Mucosa of stomach (tissue), 1 donor: Measurements from ENCODE around the gene SIGLEC5.

Source experiments
- H3K27me3 ChIP-seq: one replicate; pipeline ENCODE4 v1.7.0; 2013; ENCODE audit warnings: mild to moderate bottlenecking, low read length; ENCODE audit not compliant: control insufficient read depth, insufficient read depth
- H3K36me3 ChIP-seq: one replicate; pipeline ENCODE4 v1.7.0; 2013; ENCODE audit warnings: low read length; ENCODE audit not compliant: control insufficient read depth, insufficient read depth
- H3K4me1 ChIP-seq: one replicate; pipeline ENCODE4 v1.7.0; 2013; ENCODE audit warnings: mild to moderate bottlenecking, low read length; ENCODE audit not compliant: control insufficient read depth, insufficient read depth
- H3K4me3 ChIP-seq: one replicate; pipeline ENCODE4 v1.7.0; 2013; ENCODE audit warnings: low read length
- H3K9ac ChIP-seq: one replicate; pipeline ENCODE4 v1.7.0; 2013; ENCODE audit warnings: mild to moderate bottlenecking, low read length, moderate library complexity
- H3K9me3 ChIP-seq: one replicate; pipeline ENCODE4 v1.7.0; 2013; ENCODE audit warnings: mild to moderate bottlenecking, low read length, moderate library complexity; ENCODE audit not compliant: control insufficient read depth
- donor health status: Pancreatic carcinoma.

SIGLEC5 gene

DNA sequence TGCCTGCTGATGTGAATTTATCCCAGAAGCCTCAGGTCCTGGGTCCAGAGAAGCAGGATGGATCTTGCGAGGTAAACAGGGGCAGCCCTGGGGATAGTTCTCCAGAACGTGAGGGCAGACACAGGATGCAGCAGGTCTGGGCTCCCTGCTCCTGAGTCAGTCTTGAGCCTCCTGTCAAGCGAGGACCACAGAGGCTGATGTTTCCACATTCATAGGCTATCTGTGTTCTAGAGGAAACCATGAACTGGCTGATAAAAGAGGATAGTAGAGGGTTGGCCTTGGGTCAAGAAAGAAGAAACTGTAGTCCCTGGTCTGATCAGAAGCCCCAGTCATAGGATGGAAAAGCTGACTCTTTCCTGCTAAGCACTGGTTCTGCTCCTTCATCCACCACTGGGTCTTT is 56.9 kb downstream of the SIGLEC5 start:
- Histone ChIP-seq H3K36me3 (no peaks in the 10 kb centered on the region), H3K4me1 (peaks cover 6% of the 10 kb centered on the region), H3K4me3 (no peak overlapping the region)

DNA sequence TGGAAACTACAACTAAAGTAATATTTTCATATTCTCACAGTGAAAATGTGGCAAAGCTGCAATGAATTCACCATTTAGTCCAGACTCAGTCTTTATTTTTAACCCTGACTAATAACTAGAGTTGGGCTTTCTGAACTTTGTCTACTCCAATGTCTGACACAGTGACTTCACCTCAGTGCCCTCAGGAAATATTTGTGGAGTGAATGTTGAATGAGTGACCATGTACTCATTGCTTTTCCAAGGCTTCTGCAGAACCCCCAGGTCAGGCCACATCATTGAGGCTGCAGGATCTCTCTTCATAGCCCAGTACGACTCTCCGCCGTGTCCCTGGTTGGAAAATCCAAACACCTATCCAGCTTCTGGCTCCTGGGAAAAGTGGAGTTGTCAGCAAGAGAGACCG is 57.3 kb downstream of the SIGLEC5 start:
- Histone ChIP-seq H3K36me3 (no peaks in the 10 kb centered on the region), H3K9me3 (no peaks in the 10 kb centered on the region), H3K4me1 (peaks cover 6% of the 10 kb centered on the region), H3K27me3 (no peaks in the 10 kb centered on the region), H3K9ac (no peak overlapping the region), H3K4me3 (no peak overlapping the region)

More for the DNA sequence above, 56.9 kb downstream of the SIGLEC5 start:
- Histone ChIP-seq H3K27me3 (no peaks in the 10 kb centered on the region), H3K9ac (no peak overlapping the region), H3K9me3 (no peaks in the 10 kb centered on the region)

DNA sequence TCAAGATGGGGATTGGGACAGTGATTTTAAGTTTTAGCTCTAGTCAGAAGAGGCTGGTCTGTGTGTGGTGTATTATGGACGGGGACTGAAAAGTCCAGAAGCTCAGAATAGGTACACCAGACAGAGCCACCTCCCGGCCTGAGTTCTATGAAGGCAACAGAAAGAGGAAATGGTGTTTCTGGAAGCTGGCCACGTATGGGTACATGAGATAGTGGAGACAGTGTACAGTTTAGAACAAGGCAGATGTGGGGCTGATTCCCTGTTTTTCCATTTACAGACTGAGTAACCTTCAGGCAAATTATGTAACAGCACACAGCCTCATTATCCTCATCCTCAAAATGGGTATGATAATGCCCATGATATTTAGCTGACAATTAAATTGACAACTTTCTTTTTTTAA is 57.8 kb downstream of the SIGLEC5 start:
- H3K4me3 ChIP-seq = no peak overlapping the region

DNA sequence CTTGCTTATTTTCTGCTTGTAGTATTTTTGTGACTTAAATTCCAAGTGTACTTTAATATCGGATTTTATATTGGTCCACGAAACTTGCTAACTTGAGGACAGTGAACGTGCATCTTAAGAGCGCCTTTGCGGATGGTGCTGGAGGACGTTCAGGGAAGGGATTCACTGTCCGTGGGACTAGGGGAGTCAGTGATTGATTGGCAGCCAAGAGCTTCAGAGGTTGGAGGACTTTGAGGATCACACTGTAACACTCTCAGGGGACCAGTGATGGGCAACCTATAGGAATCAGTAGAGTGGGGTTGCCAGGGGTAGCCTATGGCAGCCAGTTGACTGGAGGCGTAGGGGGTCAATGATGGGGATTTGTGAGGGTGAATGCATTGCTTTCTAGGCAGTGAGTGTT is 58.6 kb downstream of the SIGLEC5 start:
- Histone ChIP-seq H3K27me3 (no peaks in the 10 kb centered on the region), H3K9me3 (no peaks in the 10 kb centered on the region), H3K4me1 (peaks cover 6% of the 10 kb centered on the region), H3K4me3 (peak overlapping the region; percentile 62), H3K36me3 (no peaks in the 10 kb centered on the region), H3K9ac (peak overlapping the region; percentile 74)

More for the DNA sequence above, 57.8 kb downstream of the SIGLEC5 start:
- peaks cover 6% of the 10 kb centered on the region for H3K4me1 ChIP-seq
- no peak overlapping the region for H3K9ac ChIP-seq
- H3K36me3 ChIP-seq = no peaks in the 10 kb centered on the region
- H3K27me3 ChIP-seq = no peaks in the 10 kb centered on the region
- no peaks in the 10 kb centered on the region for H3K9me3 ChIP-seq

DNA sequence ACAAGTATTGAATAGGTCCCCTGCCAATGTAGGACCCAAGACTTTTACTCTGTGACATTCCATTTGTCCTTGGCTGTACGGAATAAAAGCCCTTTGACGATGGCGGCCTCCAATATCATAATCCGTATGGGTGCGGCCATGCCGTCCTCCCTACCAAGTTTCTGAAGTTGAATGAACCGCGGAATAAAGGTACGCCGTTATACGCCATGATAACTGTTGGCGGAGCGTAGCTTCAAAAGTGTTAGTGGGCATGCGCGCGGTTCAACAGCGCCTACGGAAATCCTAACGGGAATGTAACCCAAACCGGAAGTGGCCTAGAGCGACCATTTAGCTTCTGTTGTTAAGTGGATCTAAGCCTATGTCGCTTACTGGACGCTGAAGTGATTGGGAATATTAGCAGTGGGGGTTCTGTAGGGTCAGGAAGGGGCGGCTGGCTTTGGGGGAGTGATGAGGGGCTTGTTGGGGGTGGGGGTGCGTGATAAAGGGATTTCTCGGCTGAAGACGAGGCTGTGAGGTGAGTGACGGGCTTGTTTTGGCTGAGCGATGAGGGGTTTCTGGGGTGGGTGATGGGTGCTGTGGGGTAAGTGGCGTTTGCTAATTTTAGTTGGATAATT is 59.1 kb downstream of the SIGLEC5 start, which contains the start of gene ZNF175:
Gene ZNF175, plus strand, starts transcription at position 322 of the 614 bp plus-strand sequence. CDS start 2,047 bp downstream, outside the sequence.
- H3K9ac ChIP-seq = peak within 1 kb of the TSS; percentile 74
- no peaks in the 10 kb centered on the region for H3K36me3 ChIP-seq
- peaks cover 6% of the 10 kb centered on the region for H3K4me1 ChIP-seq
- H3K27me3 ChIP-seq = no peaks in the 10 kb centered on the region
- no peaks in the 10 kb centered on the region for H3K9me3 ChIP-seq
- peak within 1 kb of the TSS; percentile 62 for H3K4me3 ChIP-seq

DNA sequence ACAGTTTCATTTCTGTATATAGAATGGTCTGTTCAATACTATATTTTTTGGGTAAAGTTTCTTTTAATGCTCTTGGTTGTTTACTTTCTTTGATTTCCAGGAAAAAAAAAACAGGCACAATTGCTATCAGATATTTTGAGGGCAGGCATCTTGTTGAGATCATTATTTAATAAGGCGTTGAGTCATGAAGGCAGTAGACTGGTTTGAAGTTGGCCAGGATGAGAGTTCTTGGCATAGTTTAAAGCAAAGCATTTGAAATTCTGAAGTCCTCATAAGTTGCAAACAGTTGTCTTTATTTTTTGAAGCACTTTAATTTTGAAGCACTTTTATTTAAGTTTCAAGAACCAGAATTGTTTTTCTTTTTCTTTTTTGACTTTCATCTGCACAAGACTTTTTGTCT is 61.7 kb downstream of the SIGLEC5 start:
- Histone ChIP-seq H3K9ac (no peak overlapping the region), H3K4me1 (peaks cover 6% of the 10 kb centered on the region), H3K4me3 (no peak overlapping the region), H3K27me3 (peaks cover 12% of the 10 kb centered on the region), H3K36me3 (no peaks in the 10 kb centered on the region), H3K9me3 (no peaks in the 10 kb centered on the region)

DNA sequence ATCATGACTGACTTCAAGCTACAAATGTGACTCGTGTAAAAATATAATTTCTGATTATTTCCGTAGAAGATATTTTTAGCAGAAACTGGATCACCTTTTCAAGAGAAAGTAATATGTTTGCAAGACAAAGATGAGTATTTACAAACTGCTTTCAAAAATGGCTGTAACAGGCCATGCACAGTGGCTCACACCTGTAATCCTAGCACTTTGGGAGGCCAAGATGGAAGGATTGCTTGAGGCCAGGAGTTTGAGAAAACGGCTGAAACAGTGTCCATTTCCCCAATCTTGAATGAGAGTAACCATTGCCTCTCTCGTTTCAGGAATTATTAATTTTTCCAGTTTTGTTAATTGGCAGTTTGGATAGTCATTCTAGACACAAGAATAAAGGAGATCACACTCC is 62.6 kb downstream of the SIGLEC5 start:
- Histone ChIP-seq H3K9me3 (no peaks in the 10 kb centered on the region), H3K27me3 (peaks cover 12% of the 10 kb centered on the region)

DNA sequence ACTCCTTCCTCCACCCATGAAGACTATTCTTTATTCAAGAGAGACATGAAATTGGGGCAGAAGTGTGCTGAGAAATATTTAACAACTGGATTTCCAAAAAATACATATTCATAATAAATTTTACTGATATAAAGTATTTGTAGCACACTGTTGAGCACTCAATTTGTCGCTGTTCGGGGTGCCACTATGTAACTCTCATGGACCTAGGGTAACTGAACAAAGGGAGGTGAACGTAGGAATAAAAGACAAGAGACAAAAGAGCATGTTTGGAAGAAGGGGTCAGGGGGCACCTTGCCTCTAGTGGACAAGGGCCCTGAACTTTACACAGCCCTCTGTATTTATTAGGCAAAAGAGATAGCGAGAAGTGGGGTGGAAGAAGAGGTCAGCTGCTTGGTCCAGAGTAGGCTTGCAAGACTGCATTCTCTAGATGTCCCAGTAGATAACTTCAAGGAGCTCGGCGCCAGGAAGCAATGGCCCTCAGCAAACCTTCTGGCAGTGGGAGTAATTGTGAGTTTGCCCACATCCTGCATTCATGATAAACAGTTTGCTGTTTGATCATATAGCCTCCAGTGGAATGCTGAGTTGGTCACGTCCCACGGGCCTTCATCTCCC is 63.6 kb downstream of the SIGLEC5 start:
- Histone ChIP-seq H3K4me3 (no peak overlapping the region), H3K9ac (no peak overlapping the region), H3K4me1 (no peaks in the 10 kb centered on the region), H3K27me3 (peaks cover 12% of the 10 kb centered on the region), H3K9me3 (no peaks in the 10 kb centered on the region), H3K36me3 (no peaks in the 10 kb centered on the region)

More for the DNA sequence above, 62.6 kb downstream of the SIGLEC5 start:
- no peak overlapping the region for H3K4me3 ChIP-seq
- peaks cover 6% of the 10 kb centered on the region for H3K4me1 ChIP-seq
- H3K36me3 ChIP-seq = no peaks in the 10 kb centered on the region
- no peak overlapping the region for H3K9ac ChIP-seq

DNA sequence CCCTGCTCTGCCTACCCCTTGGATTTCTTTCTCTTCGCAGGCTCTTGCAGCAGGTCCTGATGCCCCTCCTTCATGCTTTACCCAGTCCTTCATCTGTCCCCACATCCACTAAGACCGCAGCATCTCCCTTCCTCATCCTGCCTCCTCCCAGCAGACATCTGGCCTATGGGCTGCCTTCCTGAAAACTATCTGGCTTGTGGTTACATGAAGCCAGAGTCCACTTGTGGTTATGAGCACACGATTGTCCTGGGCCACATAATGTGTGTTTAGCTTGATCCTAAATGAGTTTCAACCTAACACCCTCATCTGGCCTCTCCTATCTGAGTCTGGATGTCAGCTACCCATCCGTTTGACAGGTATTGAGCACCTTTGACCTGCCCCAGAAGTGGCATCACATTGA is 64.6 kb downstream of the SIGLEC5 start:
- Histone ChIP-seq H3K9me3 (no peaks in the 10 kb centered on the region), H3K4me3 (no peak overlapping the region), H3K27me3 (peaks cover 12% of the 10 kb centered on the region), H3K9ac (no peak overlapping the region), H3K4me1 (no peaks in the 10 kb centered on the region), H3K36me3 (no peaks in the 10 kb centered on the region)

DNA sequence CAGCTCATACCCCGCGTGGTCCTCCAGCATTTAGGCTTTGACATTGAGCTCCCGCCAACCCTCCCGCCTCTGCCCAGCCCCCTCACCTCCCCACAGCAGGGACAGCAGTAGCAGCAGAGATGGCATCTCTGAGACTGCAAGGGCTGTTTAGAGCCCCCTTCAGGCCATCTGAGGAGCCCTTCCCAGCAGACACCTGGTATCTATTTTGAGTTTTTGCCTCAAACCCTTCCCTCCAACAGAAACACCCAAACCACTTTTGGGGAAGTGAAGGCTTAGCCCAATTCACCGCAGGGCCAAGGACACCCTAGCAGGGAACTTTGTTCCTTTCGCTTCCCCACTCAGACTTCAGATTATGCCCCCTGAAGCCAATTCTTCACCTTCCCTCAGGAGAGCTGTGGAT is 65.4 kb downstream of the SIGLEC5 start:
- H3K9ac ChIP-seq = no peak overlapping the region
- no peaks in the 10 kb centered on the region for H3K4me1 ChIP-seq
- peaks cover 12% of the 10 kb centered on the region for H3K27me3 ChIP-seq
- no peaks in the 10 kb centered on the region for H3K9me3 ChIP-seq
- H3K36me3 ChIP-seq = no peaks in the 10 kb centered on the region
- H3K4me3 ChIP-seq = no peak overlapping the region
